Prostate gland (tissue), 2 donors: ENCODE measurements around the gene STBD1. TPM values are rescaled to one million over a fixed set of nuclear protein-coding genes. Genes with fewer than 3 reads are reported as not detected.

Experiments
- DNase-seq: peaks from one replicate; pipeline ENCODE4 v3.0.0-alpha.2; 2019; ENCODE audit warnings: low spot score
- H3K27ac ChIP-seq, 2 donors: fragments of 200-600 bp; sonication (generic); 2 replicates each; pipeline ENCODE4 v1.5.1; 2017 to 2019
- H3K27me3 ChIP-seq: fragments of 200-600 bp; sonication (generic); replicated peaks from 2 replicates; pipeline ENCODE4 v1.5.1; 2019; ENCODE audit not compliant: insufficient read depth
- H3K36me3 ChIP-seq, 2 donors: fragments of 200-600 bp; sonication (generic); 1 replicate in 1 of 2; 2 replicates in 1 of 2; pipeline versions ENCODE4 v1.5.1 to v1.8.1; 2017 to 2019
- H3K4me1 ChIP-seq: fragments of 200-600 bp; sonication (generic); replicated peaks from 2 replicates; pipeline ENCODE4 v1.5.1; 2019
- H3K4me3 ChIP-seq, 2 donors: fragments of 200-600 bp; sonication (generic); 2 replicates each; pipeline ENCODE4 v1.5.1; 2017 to 2019
- H3K9me3 ChIP-seq: fragments of 200-600 bp; sonication (generic); 2 replicates; pipeline ENCODE4 v1.5.1; 2017
- CTCF ChIP-seq, 4 experiments: fragments of 200-600 bp in 2 of 4; fragments of 450-650 bp in 2 of 4; sonication (generic) in 2 of 4; IDR thresholded peaks; 1 replicate in 3 of 4; 2 replicates in 1 of 4; pipeline ENCODE4 v1.5.1; 2016 to 2019; ENCODE audit warnings: antibody characterized with exemption in 4 of 4, mild to moderate bottlenecking in 2 of 4, moderate library complexity in 2 of 4
- POLR2A ChIP-seq: fragments of 450-650 bp; IDR thresholded peaks from one replicate; pipeline ENCODE4 v1.6.1; 2016; ENCODE audit warnings: antibody characterized with exemption, mild to moderate bottlenecking
- POLR2AphosphoS5 ChIP-seq: sonication (generic); formaldehyde crosslinking; IDR thresholded peaks from one replicate; pipeline ENCODE4 v1.6.1; 2017; ENCODE audit warnings: antibody characterized with exemption
- WGBS: methylation state at CpG from one replicate; pipeline ENCODE4 v1.1.5; 2018; 5-methylcytosine and 5-hydroxymethylcytosine counted together
- intact Hi-C: fragments of 100-400 bp; cut with DNase I; formaldehyde crosslinking; loops from one replicate; pipeline ENCODE4 v1.14.2; 2022
- total RNA-seq, 2 donors: library from RNA; depleted of rRNA; stranded (reverse); fragments of >200 nt; gene quantifications; one replicate each; pipeline ENCODE4 v1.1.0, GENCODE V29; 2016

The STBD1 gene
- total RNA-seq, 2 donors from 2014 or later: 2.4 to 7.1 TPM

GRCh38 chr4:76334885-76335284, 28.4 kb downstream of the STBD1 start:
- TF ChIP-seq POLR2A: no peak
- TF ChIP-seq CTCF (IDR thresholded peaks at IDR 0.05): no peak
- no peak for TF ChIP-seq POLR2AphosphoS5
- intact Hi-C loops: no loop called here
- DNase-seq: no peak
- H3K4me3 ChIP-seq: no peak overlapping the region
- no peaks in the 10 kb centered on the region for H3K9me3 ChIP-seq
- H3K36me3 ChIP-seq: no peaks in the 10 kb centered on the region
- no peaks in the 10 kb centered on the region for H3K27me3 ChIP-seq
- 72% methylated on average over 3 of the region's 3 CpGs for whole genome bisulfite sequencing
- no peaks in the 10 kb centered on the region for H3K4me1 ChIP-seq
- H3K27ac ChIP-seq: no peak overlapping the region

GRCh38 chr4:76339364-76339763, 32.8 kb downstream of the STBD1 start:
- no peak for TF ChIP-seq POLR2A
- no peak for TF ChIP-seq POLR2AphosphoS5
- TF ChIP-seq CTCF (IDR thresholded peaks at IDR 0.05): no peak
- intact Hi-C loops: no loop called here
- no peaks in the 10 kb centered on the region for H3K9me3 ChIP-seq
- H3K4me1 ChIP-seq: no peaks in the 10 kb centered on the region
- 77% methylated on average over 2 of the region's 2 CpGs for WGBS
- no peak overlapping the region for H3K4me3 ChIP-seq
- H3K36me3 ChIP-seq: no peaks in the 10 kb centered on the region
- no peaks in the 10 kb centered on the region for H3K27me3 ChIP-seq
- no peak for DNase-seq
- no peak overlapping the region for H3K27ac ChIP-seq

DNA sequence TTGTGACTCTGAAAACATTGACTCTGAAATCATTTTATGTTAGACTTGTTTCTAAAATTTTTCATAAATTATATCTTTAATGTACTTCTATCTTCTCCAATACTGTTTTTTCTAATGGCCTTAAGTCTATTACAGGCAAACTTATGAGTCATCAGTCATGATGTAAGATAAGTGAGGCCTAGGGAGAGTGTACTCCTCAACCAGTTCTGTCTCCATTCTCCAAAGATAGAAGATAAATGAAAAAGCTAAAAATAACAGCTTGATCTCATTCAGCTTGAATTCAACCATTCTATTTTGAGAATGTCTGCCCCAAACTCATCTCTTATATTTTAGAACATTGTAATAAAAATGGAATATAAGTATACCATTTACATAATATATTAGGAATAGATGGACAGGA, 34.5 kb downstream of the STBD1 start:
- H3K36me3 ChIP-seq: no peaks in the 10 kb centered on the region
- DNase-seq: no peak
- no peak overlapping the region for H3K4me3 ChIP-seq
- no peak overlapping the region for H3K27ac ChIP-seq
- intact Hi-C loops: no loop called here
- TF ChIP-seq POLR2AphosphoS5: no peak
- no peak for TF ChIP-seq CTCF (IDR thresholded peaks at IDR 0.05)
- no peak for TF ChIP-seq POLR2A
- no peaks in the 10 kb centered on the region for H3K9me3 ChIP-seq
- no peaks in the 10 kb centered on the region for H3K4me1 ChIP-seq
- no peaks in the 10 kb centered on the region for H3K27me3 ChIP-seq

GRCh38 chr4:76342191-76342590, 35.7 kb downstream of the STBD1 start:
- intact Hi-C loops: no loop called here
- Histone ChIP-seq H3K4me3 (no peak overlapping the region), H3K27me3 (no peaks in the 10 kb centered on the region), H3K36me3 (no peaks in the 10 kb centered on the region), H3K27ac (no peak overlapping the region), H3K4me1 (no peaks in the 10 kb centered on the region), H3K9me3 (no peaks in the 10 kb centered on the region)
- WGBS: 89% methylated on average over 1 of the region's 1 CpG
- no peak for DNase-seq
- TF ChIP-seq CTCF (IDR thresholded peaks at IDR 0.05) (no peak), POLR2A (no peak), POLR2AphosphoS5 (no peak)

GRCh38 chr4:76342803-76343202, 36.3 kb downstream of the STBD1 start:
- no peak for DNase-seq
- Histone ChIP-seq H3K27me3 (no peaks in the 10 kb centered on the region), H3K36me3 (no peaks in the 10 kb centered on the region), H3K4me1 (no peaks in the 10 kb centered on the region), H3K4me3 (no peak overlapping the region), H3K9me3 (no peaks in the 10 kb centered on the region), H3K27ac (no peak overlapping the region)
- intact Hi-C loops: no loop called here
- WGBS: 93% methylated on average over 2 of the region's 2 CpGs
- TF ChIP-seq POLR2AphosphoS5: no peak
- no peak for TF ChIP-seq CTCF (IDR thresholded peaks at IDR 0.05)
- no peak for TF ChIP-seq POLR2A
